ENCODE data around the gene SPCS3.

Gene SPCS3

DNA sequence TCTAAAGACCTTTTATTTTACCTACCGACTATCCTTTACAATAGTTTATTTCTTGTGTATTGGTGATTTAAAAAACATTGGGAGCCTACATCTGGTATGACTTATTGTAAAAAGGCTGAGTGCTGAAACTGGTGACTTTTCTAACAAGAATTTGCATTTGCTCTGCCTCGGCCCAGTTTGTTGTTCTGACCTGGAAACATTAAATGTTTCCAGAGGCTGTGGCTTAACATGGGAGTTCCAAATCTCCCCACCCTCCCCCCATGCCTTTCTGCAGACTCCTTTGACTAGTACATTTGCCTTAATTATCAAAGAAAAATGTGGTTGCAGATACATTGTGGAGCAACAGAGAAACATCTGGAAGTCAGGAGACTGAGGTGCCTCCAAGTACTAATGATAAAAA, 39.8 kb downstream of the SPCS3 start:
- H4K20me1 ChIP-seq (ENCODE audit: insufficient read depth, low read length), result no peaks in the 10 kb centered on the region
- no peak overlapping the region for H2AFZ ChIP-seq (ENCODE audit: low read length)
- H3K9me3 ChIP-seq (ENCODE audit: low read length), result no peaks in the 10 kb centered on the region
- no peaks in the 10 kb centered on the region for H3K27me3 ChIP-seq (ENCODE audit: insufficient read depth, low read length)
- no peaks in the 10 kb centered on the region for H3K79me2 ChIP-seq (ENCODE audit: insufficient read depth, low read length)
- H3K9me2 ChIP-seq (ENCODE audit: low read depth, low read length), result no peaks in the 10 kb centered on the region
- no peak overlapping the region for H3K4me3 ChIP-seq (ENCODE audit: low read depth, low read length, poor library complexity, severe bottlenecking)
- H3K27ac ChIP-seq (ENCODE audit: low read depth, low read length, poor library complexity, severe bottlenecking), result no peak overlapping the region
- H3K36me3 ChIP-seq (ENCODE audit: insufficient read depth, low read length), result no peaks in the 10 kb centered on the region
- no peaks in the 10 kb centered on the region for H3K4me1 ChIP-seq (ENCODE audit: insufficient read depth, low read length, severe bottlenecking)
- H3K9ac ChIP-seq (ENCODE audit: low read length), result no peak overlapping the region
- H3F3A ChIP-seq (ENCODE audit: insufficient read depth, low read length), result no peaks in the 10 kb centered on the region
- no peak for TF ChIP-seq EZH2 (IDR thresholded peaks at IDR 0.05; ENCODE audit: borderline replicate concordance, low read length)
- TF ChIP-seq, protein P1, sequence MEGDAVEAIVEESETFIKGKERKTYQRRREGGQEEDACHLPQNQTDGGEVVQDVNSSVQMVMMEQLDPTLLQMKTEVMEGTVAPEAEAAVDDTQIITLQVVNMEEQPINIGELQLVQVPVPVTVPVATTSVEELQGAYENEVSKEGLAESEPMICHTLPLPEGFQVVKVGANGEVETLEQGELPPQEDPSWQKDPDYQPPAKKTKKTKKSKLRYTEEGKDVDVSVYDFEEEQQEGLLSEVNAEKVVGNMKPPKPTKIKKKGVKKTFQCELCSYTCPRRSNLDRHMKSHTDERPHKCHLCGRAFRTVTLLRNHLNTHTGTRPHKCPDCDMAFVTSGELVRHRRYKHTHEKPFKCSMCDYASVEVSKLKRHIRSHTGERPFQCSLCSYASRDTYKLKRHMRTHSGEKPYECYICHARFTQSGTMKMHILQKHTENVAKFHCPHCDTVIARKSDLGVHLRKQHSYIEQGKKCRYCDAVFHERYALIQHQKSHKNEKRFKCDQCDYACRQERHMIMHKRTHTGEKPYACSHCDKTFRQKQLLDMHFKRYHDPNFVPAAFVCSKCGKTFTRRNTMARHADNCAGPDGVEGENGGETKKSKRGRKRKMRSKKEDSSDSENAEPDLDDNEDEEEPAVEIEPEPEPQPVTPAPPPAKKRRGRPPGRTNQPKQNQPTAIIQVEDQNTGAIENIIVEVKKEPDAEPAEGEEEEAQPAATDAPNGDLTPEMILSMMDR (IDR thresholded peaks at IDR 0.05; ENCODE audit: low read length), result no peak
- H3K4me2 ChIP-seq (ENCODE audit: low read length), result no peak overlapping the region

DNA sequence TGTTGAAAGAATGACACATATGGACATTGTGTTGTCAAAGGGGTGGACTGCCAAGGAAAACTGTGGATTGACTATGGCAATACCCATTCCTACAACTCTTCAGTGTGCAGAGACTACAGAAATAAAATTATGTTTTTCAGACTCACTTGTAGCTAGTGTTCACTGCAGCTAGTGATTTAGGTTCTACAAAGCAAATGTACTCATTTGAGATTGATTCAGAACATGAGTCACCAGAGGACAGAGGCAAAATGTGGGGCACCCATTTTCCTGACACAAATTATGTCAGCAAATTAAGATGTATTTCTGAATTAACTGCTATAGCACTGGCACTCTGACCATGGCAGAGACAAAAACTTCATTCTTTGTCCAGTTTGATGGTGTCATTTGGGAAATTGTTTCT, 40.7 kb downstream of the SPCS3 start:
- H3K4me2 ChIP-seq (ENCODE audit: low read length), result no peak overlapping the region
- no peaks in the 10 kb centered on the region for H3K79me2 ChIP-seq (ENCODE audit: insufficient read depth, low read length)
- H3K4me3 ChIP-seq (ENCODE audit: low read depth, low read length, poor library complexity, severe bottlenecking), result no peak overlapping the region
- no peak overlapping the region for H3K9ac ChIP-seq (ENCODE audit: low read length)
- no peaks in the 10 kb centered on the region for H3K36me3 ChIP-seq (ENCODE audit: insufficient read depth, low read length)
- no peaks in the 10 kb centered on the region for H4K20me1 ChIP-seq (ENCODE audit: insufficient read depth, low read length)
- no peaks in the 10 kb centered on the region for H3K27me3 ChIP-seq (ENCODE audit: insufficient read depth, low read length)
- no peak overlapping the region for H2AFZ ChIP-seq (ENCODE audit: low read length)
- no peak overlapping the region for H3K27ac ChIP-seq (ENCODE audit: low read depth, low read length, poor library complexity, severe bottlenecking)
- H3K4me1 ChIP-seq (ENCODE audit: insufficient read depth, low read length, severe bottlenecking), result no peaks in the 10 kb centered on the region
- H3K9me3 ChIP-seq (ENCODE audit: low read length), result no peaks in the 10 kb centered on the region
- H3F3A ChIP-seq (ENCODE audit: insufficient read depth, low read length), result no peaks in the 10 kb centered on the region
- H3K9me2 ChIP-seq (ENCODE audit: low read depth, low read length), result no peaks in the 10 kb centered on the region
- no peak for TF ChIP-seq EZH2 (IDR thresholded peaks at IDR 0.05; ENCODE audit: borderline replicate concordance, low read length)
- TF ChIP-seq, protein P1 (IDR thresholded peaks at IDR 0.05; ENCODE audit: low read length), result no peak

DNA sequence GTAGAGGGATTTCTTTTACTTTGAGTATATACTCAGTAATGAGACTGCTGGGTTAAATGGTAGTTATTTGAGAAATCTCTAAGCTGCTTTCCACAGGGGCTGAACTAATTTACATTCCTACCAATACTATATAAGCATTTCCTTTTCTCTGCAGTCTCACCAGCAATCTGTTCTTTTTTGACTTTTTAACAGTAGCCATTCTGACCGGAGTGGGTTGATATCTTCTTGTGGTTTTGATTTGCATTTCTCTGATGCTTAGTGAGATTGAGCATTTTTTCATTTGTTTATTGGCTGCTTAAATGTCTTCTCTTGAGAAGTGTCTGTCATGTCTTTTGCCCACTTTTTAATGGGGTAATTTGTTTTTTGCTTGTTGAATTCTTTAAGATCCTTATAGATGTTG, 43.3 kb downstream of the SPCS3 start:
- Histone ChIP-seq H2AFZ (ENCODE audit: low read length) (no peak overlapping the region), H3K4me2 (ENCODE audit: low read length) (no peak overlapping the region), H3K4me3 (ENCODE audit: low read depth, low read length, poor library complexity, severe bottlenecking) (no peak overlapping the region), H3K27me3 (ENCODE audit: insufficient read depth, low read length) (no peaks in the 10 kb centered on the region), H3K9me3 (ENCODE audit: low read length) (no peaks in the 10 kb centered on the region), H3K36me3 (ENCODE audit: insufficient read depth, low read length) (no peaks in the 10 kb centered on the region), H3K9ac (ENCODE audit: low read length) (no peak overlapping the region), H3K9me2 (ENCODE audit: low read depth, low read length) (no peaks in the 10 kb centered on the region), H4K20me1 (ENCODE audit: insufficient read depth, low read length) (no peaks in the 10 kb centered on the region), H3K27ac (ENCODE audit: low read depth, low read length, poor library complexity, severe bottlenecking) (no peak overlapping the region), H3K79me2 (ENCODE audit: insufficient read depth, low read length) (no peaks in the 10 kb centered on the region), H3K4me1 (ENCODE audit: insufficient read depth, low read length, severe bottlenecking) (no peaks in the 10 kb centered on the region), H3F3A (ENCODE audit: insufficient read depth, low read length) (no peaks in the 10 kb centered on the region)
- TF ChIP-seq EZH2 (IDR thresholded peaks at IDR 0.05; ENCODE audit: borderline replicate concordance, low read length), result no peak
- TF ChIP-seq, protein P1 (IDR thresholded peaks at IDR 0.05; ENCODE audit: low read length), result no peak
